Activated T-helper 1 cell treated with anti-CD3 and anti-CD28 coated beads, Interleukin-12 subunit alpha, Interleukin-12 subunit beta, Interleukin-2, Interleukin-4 antibody, amounts not matched to agents 30 ng/mL and 10 ng/mL and 1 ng/mL, durations not matched to agents 14 hours and 24 hours and 36 hours (primary cell): Measurements from ENCODE around the gene RNF150. TPM values are rescaled to one million over a fixed set of nuclear protein-coding genes. Genes with fewer than 3 reads are reported as not detected.

ENCODE experiments used
- DNase-seq: peaks from one replicate; pipeline ENCODE4 v3.0.0; 2021; ENCODE audit warnings: low spot score
- H3K27ac Mint-ChIP-seq: one replicate; pipeline ENCODE4 v1.8.0; 2021; ENCODE audit warnings: mild to moderate bottlenecking, mixed read lengths
- H3K27me3 Mint-ChIP-seq: one replicate; pipeline ENCODE4 v1.8.0; 2022; ENCODE audit warnings: mild to moderate bottlenecking, moderate library complexity, mixed read lengths; ENCODE audit not compliant: insufficient read depth
- H3K36me3 Mint-ChIP-seq: one replicate; pipeline ENCODE4 v1.8.0; 2021; ENCODE audit warnings: low read depth, mixed read lengths
- H3K4me1 Mint-ChIP-seq: one replicate; pipeline ENCODE4 v1.8.0; 2021; ENCODE audit warnings: low read depth, mixed read lengths
- H3K4me3 Mint-ChIP-seq: one replicate; pipeline ENCODE4 v1.8.0; 2021; ENCODE audit warnings: mild to moderate bottlenecking, moderate library complexity, mixed read lengths
- H3K9me3 Mint-ChIP-seq: one replicate; pipeline ENCODE4 v1.8.0; 2021; ENCODE audit warnings: mixed read lengths
- intact Hi-C: fragments of 100-400 bp; cut with micrococcal nuclease; formaldehyde crosslinking; loops from one replicate; pipeline ENCODE4 v1.15.1; 2024
- total RNA-seq: library from RNA; stranded (reverse); gene quantifications from 2 replicates; pipeline ENCODE4 v1.2.3, GENCODE V29; 2022

Gene RNF150
- total RNA-seq, 1 donor from 2014 or later = not detected

- DNase-seq = no peak
- no peaks in the 10 kb centered on the region for H3K36me3 Mint-ChIP-seq
Measured at GRCh38 chr4:141026900-141027299, 106.4 kb downstream of the RNF150 start.

GRCh38 chr4:141023051-141023450 lies 110.2 kb downstream of the RNF150 start:
- H3K27me3 Mint-ChIP-seq = no peaks in the 10 kb centered on the region
- no peak overlapping the region for H3K4me3 Mint-ChIP-seq
- no peak for DNase-seq
- H3K4me1 Mint-ChIP-seq = no peaks in the 10 kb centered on the region
- H3K36me3 Mint-ChIP-seq = no peaks in the 10 kb centered on the region
- intact Hi-C loops = no loop called here
- no peaks in the 10 kb centered on the region for H3K9me3 Mint-ChIP-seq
- H3K27ac Mint-ChIP-seq = no peak overlapping the region

More at GRCh38 chr4:141026900-141027299, 106.4 kb downstream of the RNF150 start:
- no peaks in the 10 kb centered on the region for H3K4me1 Mint-ChIP-seq
- H3K9me3 Mint-ChIP-seq = no peaks in the 10 kb centered on the region
- intact Hi-C loops = no loop called here
- no peak overlapping the region for H3K4me3 Mint-ChIP-seq
- peaks cover 1% of the 10 kb centered on the region for H3K27me3 Mint-ChIP-seq
- no peak overlapping the region for H3K27ac Mint-ChIP-seq

GRCh38 chr4:141022111-141022695 lies 111.1 kb downstream of the RNF150 start:
- H3K27ac Mint-ChIP-seq = no peak overlapping the region
- intact Hi-C loops = no loop called here
- no peak for DNase-seq
- no peaks in the 10 kb centered on the region for H3K9me3 Mint-ChIP-seq
- H3K4me1 Mint-ChIP-seq = no peaks in the 10 kb centered on the region
- H3K36me3 Mint-ChIP-seq = no peaks in the 10 kb centered on the region
- no peaks in the 10 kb centered on the region for H3K27me3 Mint-ChIP-seq
- H3K4me3 Mint-ChIP-seq = no peak overlapping the region

GRCh38 chr4:141021397-141022110 lies 111.7 kb downstream of the RNF150 start:
- no peak for DNase-seq
- Mint-ChIP-seq H3K4me3 (no peak overlapping the region), H3K4me1 (no peaks in the 10 kb centered on the region), H3K36me3 (no peaks in the 10 kb centered on the region), H3K27ac (no peak overlapping the region), H3K27me3 (no peaks in the 10 kb centered on the region), H3K9me3 (no peaks in the 10 kb centered on the region)
- intact Hi-C loops = no loop called here

GRCh38 chr4:141020801-141021261 lies 112.4 kb downstream of the RNF150 start:
- Mint-ChIP-seq H3K27ac (no peak overlapping the region), H3K4me1 (no peaks in the 10 kb centered on the region), H3K9me3 (no peaks in the 10 kb centered on the region), H3K4me3 (no peak overlapping the region), H3K27me3 (no peaks in the 10 kb centered on the region), H3K36me3 (no peaks in the 10 kb centered on the region)
- intact Hi-C loops = no loop called here
- no peak for DNase-seq

- no peak for DNase-seq
- Mint-ChIP-seq H3K36me3 (no peaks in the 10 kb centered on the region), H3K27me3 (no peaks in the 10 kb centered on the region), H3K4me3 (no peak overlapping the region), H3K27ac (no peak overlapping the region), H3K4me1 (no peaks in the 10 kb centered on the region), H3K9me3 (no peaks in the 10 kb centered on the region)
- intact Hi-C loops = no loop called here
Measured at GRCh38 chr4:141019768-141020167, 113.5 kb downstream of the RNF150 start.

GRCh38 chr4:141016117-141016798 lies 117.0 kb downstream of the RNF150 start:
- Mint-ChIP-seq H3K27ac (no peak overlapping the region), H3K4me1 (no peaks in the 10 kb centered on the region), H3K4me3 (no peak overlapping the region), H3K36me3 (no peaks in the 10 kb centered on the region), H3K27me3 (no peaks in the 10 kb centered on the region), H3K9me3 (no peaks in the 10 kb centered on the region)
- intact Hi-C loops = no loop called here
- no peak for DNase-seq

GRCh38 chr4:141013899-141014298 lies 119.4 kb downstream of the RNF150 start:
- Mint-ChIP-seq H3K9me3 (no peaks in the 10 kb centered on the region), H3K27me3 (no peaks in the 10 kb centered on the region)

GRCh38 chr4:141011901-141012315 lies 121.4 kb downstream of the RNF150 start:
- Mint-ChIP-seq H3K4me1 (no peaks in the 10 kb centered on the region), H3K9me3 (no peaks in the 10 kb centered on the region), H3K4me3 (no peak overlapping the region), H3K36me3 (no peaks in the 10 kb centered on the region), H3K27me3 (no peaks in the 10 kb centered on the region), H3K27ac (no peak overlapping the region)
- intact Hi-C loops = no loop called here
- no peak for DNase-seq

More at GRCh38 chr4:141013899-141014298, 119.4 kb downstream of the RNF150 start:
- intact Hi-C loops = no loop called here
- no peak for DNase-seq
- Mint-ChIP-seq H3K4me3 (no peak overlapping the region), H3K4me1 (no peaks in the 10 kb centered on the region), H3K36me3 (no peaks in the 10 kb centered on the region), H3K27ac (no peak overlapping the region)

GRCh38 chr4:141009931-141010330 lies 123.3 kb downstream of the RNF150 start:
- Mint-ChIP-seq H3K27ac (no peak overlapping the region), H3K27me3 (no peaks in the 10 kb centered on the region), H3K4me3 (no peak overlapping the region), H3K9me3 (no peaks in the 10 kb centered on the region), H3K36me3 (no peaks in the 10 kb centered on the region), H3K4me1 (no peaks in the 10 kb centered on the region)
- intact Hi-C loops = no loop called here
- DNase-seq = no peak

- Mint-ChIP-seq H3K27me3 (no peaks in the 10 kb centered on the region), H3K9me3 (no peaks in the 10 kb centered on the region), H3K4me1 (no peaks in the 10 kb centered on the region), H3K36me3 (no peaks in the 10 kb centered on the region), H3K4me3 (no peak overlapping the region), H3K27ac (no peak overlapping the region)
- DNase-seq = no peak
- intact Hi-C loops = no loop called here
Measured at GRCh38 chr4:141009129-141009528, 124.1 kb downstream of the RNF150 start.

GRCh38 chr4:141006242-141006802 lies 126.9 kb downstream of the RNF150 start:
- Mint-ChIP-seq H3K4me1 (no peaks in the 10 kb centered on the region), H3K27ac (no peak overlapping the region), H3K36me3 (no peaks in the 10 kb centered on the region), H3K9me3 (no peaks in the 10 kb centered on the region), H3K27me3 (no peaks in the 10 kb centered on the region), H3K4me3 (no peak overlapping the region)
- DNase-seq = no peak
- intact Hi-C loops = no loop called here

GRCh38 chr4:141004823-141005222 lies 128.4 kb downstream of the RNF150 start:
- Mint-ChIP-seq H3K27me3 (no peaks in the 10 kb centered on the region), H3K27ac (no peak overlapping the region), H3K9me3 (no peaks in the 10 kb centered on the region), H3K4me1 (no peaks in the 10 kb centered on the region), H3K36me3 (no peaks in the 10 kb centered on the region), H3K4me3 (no peak overlapping the region)
- intact Hi-C loops = no loop called here
- DNase-seq = no peak
